ENCODE data around the gene FOXL3.

DNA sequence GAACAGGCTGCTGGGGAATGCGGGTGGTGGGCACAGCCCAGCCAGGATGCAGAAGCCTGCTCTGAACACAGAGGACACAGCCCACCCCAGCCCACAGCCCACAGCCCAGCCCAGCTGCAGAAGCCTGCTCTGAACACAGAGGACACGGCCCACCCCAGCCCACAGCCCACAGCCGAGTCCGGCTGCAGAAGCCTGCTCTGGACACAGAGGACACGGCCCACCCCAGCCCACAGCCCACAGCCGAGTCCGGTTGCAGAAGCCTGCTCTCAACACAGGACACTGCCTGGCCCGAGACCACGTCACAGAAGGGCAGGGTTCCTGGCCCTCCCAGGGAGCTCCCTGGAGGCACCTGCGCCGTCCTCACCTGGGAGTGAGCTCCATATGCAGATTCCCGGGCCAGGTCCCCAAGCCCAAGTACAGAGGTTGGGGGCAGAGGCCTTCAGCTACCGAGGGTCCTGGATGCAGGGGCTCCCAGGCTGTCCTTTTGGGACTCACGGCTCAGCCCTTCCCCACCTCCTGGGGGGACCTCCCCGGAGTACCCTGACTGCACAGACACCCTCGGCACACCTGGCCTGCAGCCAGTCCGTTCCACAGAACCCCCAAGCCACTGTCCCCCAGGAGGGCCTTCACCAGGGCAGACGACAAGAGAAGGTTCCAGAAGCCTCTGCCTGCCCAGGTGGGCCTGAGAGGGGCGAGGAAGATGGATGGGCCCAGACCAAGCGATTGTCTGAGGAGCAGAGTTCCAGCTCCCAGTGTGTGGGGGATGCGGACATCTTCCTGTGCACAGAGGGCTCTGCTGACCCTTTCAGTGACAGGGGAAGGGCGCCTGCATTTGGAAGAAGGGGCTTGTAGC is 23.7 kb upstream of the FOXL3 start:
- TF ChIP-seq, protein P1, sequence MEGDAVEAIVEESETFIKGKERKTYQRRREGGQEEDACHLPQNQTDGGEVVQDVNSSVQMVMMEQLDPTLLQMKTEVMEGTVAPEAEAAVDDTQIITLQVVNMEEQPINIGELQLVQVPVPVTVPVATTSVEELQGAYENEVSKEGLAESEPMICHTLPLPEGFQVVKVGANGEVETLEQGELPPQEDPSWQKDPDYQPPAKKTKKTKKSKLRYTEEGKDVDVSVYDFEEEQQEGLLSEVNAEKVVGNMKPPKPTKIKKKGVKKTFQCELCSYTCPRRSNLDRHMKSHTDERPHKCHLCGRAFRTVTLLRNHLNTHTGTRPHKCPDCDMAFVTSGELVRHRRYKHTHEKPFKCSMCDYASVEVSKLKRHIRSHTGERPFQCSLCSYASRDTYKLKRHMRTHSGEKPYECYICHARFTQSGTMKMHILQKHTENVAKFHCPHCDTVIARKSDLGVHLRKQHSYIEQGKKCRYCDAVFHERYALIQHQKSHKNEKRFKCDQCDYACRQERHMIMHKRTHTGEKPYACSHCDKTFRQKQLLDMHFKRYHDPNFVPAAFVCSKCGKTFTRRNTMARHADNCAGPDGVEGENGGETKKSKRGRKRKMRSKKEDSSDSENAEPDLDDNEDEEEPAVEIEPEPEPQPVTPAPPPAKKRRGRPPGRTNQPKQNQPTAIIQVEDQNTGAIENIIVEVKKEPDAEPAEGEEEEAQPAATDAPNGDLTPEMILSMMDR (IDR thresholded peaks at IDR 0.05): no peak
- TF ChIP-seq EP300 (IDR thresholded peaks at IDR 0.05) (no peak), POLR2A (IDR thresholded peaks at IDR 0.05) (no peak)
